Panc1 (cell line): ENCODE measurements around the gene SGCA. TPM values are rescaled to one million over a fixed set of nuclear protein-coding genes. Genes with fewer than 3 reads are reported as not detected.

Experiments
- ATAC-seq: fragments of 200-7000 bp; cut with Tn5 transposase; 2 replicates; pipeline ENCODE4 v1.9.1; 2020; ENCODE audit warnings: mild to moderate bottlenecking, moderate library complexity
- BruUV-seq: library from RNA; stranded (reverse); fragments of 400-500 nt; replicated peaks from 2 replicates; lab custom pipeline; 2021; lab: Mats Ljungman, UMichigan
- CTCF ChIA-PET: fragments of 300-600 bp; sonication (Branson Sonifier 250); formaldehyde crosslinking; loops from one replicate; lab custom pipeline; 2022; ENCODE audit warnings: antibody characterized with exemption; lab: Charles Lee
- POLR2A ChIA-PET: fragments of 300-600 bp; sonication (Branson Sonifier 250); formaldehyde crosslinking; loops from one replicate; lab custom pipeline; 2022; ENCODE audit warnings: antibody characterized with exemption; lab: Charles Lee
- DNase-seq: peaks from one replicate; pipeline ENCODE4 v3.0.0-alpha.2; 2010; ENCODE audit warnings: low read depth, low spot score
- H3K27ac ChIP-seq: 2 replicates; pipeline ENCODE4 v1.5.1; 2011; ENCODE audit warnings: mild to moderate bottlenecking, low read length, inconsistent platforms
- H3K27me3 ChIP-seq: fragments of 200-500 bp; sonication (Bioruptor generic); 2 replicates; pipeline ENCODE4 v1.6.0; 2014; ENCODE audit warnings: low read length, inconsistent platforms; ENCODE audit not compliant: control insufficient read depth, insufficient read depth
- H3K36me3 ChIP-seq: fragments of 200-500 bp; sonication (Bioruptor generic); 2 replicates; pipeline ENCODE4 v1.5.1; 2014; ENCODE audit warnings: inconsistent platforms, mild to moderate bottlenecking, low read length, moderate library complexity; ENCODE audit not compliant: control insufficient read depth, insufficient read depth
- H3K4me1 ChIP-seq: 2 replicates; pipeline ENCODE4 v1.5.1; 2011; ENCODE audit warnings: inconsistent platforms, mild to moderate bottlenecking, low read length, moderate library complexity; ENCODE audit not compliant: control insufficient read depth, insufficient read depth
- H3K4me3 ChIP-seq, 2 experiments: 2 replicates each; pipeline ENCODE4 v1.5.1; 2011 to 2012; ENCODE audit warnings: low read depth in 2 of 2, low read length in 2 of 2, mild to moderate bottlenecking in 2 of 2, inconsistent platforms in 1 of 2, moderate library complexity in 1 of 2
- H3K9me3 ChIP-seq: fragments of 200-500 bp; sonication (Bioruptor generic); 2 replicates; pipeline ENCODE4 v1.5.1; 2014; ENCODE audit warnings: low read depth, mild to moderate bottlenecking, inconsistent platforms, low read length, moderate library complexity; ENCODE audit not compliant: control insufficient read depth, insufficient read depth
- CTCF ChIP-seq: fragments of 450-650 bp; IDR thresholded peaks from 2 replicates; pipeline ENCODE4 v1.5.1; 2017; ENCODE audit warnings: mild to moderate bottlenecking
- POLR2AphosphoS5 ChIP-seq: IDR thresholded peaks from 2 replicates; pipeline ENCODE4 v1.6.1; 2012; ENCODE audit warnings: mild to moderate bottlenecking, low read depth, low read length, moderate library complexity
- REST ChIP-seq, 2 experiments: IDR thresholded peaks; 2 replicates each; pipeline ENCODE4 v1.6.1; 2011 to 2012; ENCODE audit warnings: low read depth in 2 of 2, control low read depth in 1 of 2, low read length in 1 of 2, mild to moderate bottlenecking in 1 of 2, moderate library complexity in 1 of 2; ENCODE audit not compliant: insufficient read depth in 1 of 2
- SIN3A ChIP-seq: IDR thresholded peaks from 2 replicates; pipeline ENCODE4 v1.6.1; 2012; ENCODE audit warnings: low read depth, mild to moderate bottlenecking, low read length, moderate library complexity, borderline replicate concordance; ENCODE audit not compliant: insufficient read depth
- TCF7L2 ChIP-seq: IDR thresholded peaks from 2 replicates; pipeline ENCODE4 v1.6.1; 2011; ENCODE audit warnings: mild to moderate bottlenecking, low read depth, low read length, inconsistent platforms
- in situ Hi-C: cut with HindIII; loops from 2 replicates; pipeline ENCODE4 v1.10.0; 2016; ENCODE audit warnings: low sequenced_read_pairs, low pct_unique_long_range_greater_than_20kb
- intact Hi-C: fragments of 100-400 bp; cut with micrococcal nuclease; formaldehyde crosslinking; loops from one replicate; pipeline ENCODE4 v1.10.0; 2022; ENCODE audit not compliant: unreplicated experiment
- total RNA-seq: library from RNA; stranded (reverse); gene quantifications from one replicate; pipeline ENCODE4 v1.2.1, GENCODE V29; 2021; ENCODE audit not compliant: unreplicated experiment

Gene SGCA
- total RNA-seq, 1 experiment from 2014 or later: not detected

GRCh38 chr17:50129353-50129727 lies 36.5 kb upstream of the SGCA start:
- TF ChIP-seq POLR2AphosphoS5: no peak
- TF ChIP-seq TCF7L2: no peak
- no peak for TF ChIP-seq REST (IDR thresholded peaks at IDR 0.05; ENCODE audit: insufficient read depth in 1 of 2, low read depth in 2 of 2, low read length in 1 of 2)
- no peak for TF ChIP-seq CTCF
- no peak for TF ChIP-seq SIN3A
- H3K27ac ChIP-seq: no peak overlapping the region
- peak; percentile 9 for ATAC-seq
- no TSS peak for BruUV-seq
- in situ Hi-C loops (no loop called here), intact Hi-C loops (no loop called here)
- CTCF ChIA-PET: interaction anchor here (1.5 kb wide), 1 partner anchor 35 kb away, joined by 9 read pairs; no protein-coding TSS in a partner anchor
- H3K9me3 ChIP-seq: no peaks in the 10 kb centered on the region
- no peaks in the 10 kb centered on the region for H3K36me3 ChIP-seq
- POLR2A ChIA-PET: no interaction called here
- H3K4me1 ChIP-seq: peaks cover 23% of the 10 kb centered on the region
- H3K4me3 ChIP-seq: peak overlapping the region; percentile 45
- no peak for DNase-seq
- no peaks in the 10 kb centered on the region for H3K27me3 ChIP-seq

- ATAC-seq: peak; percentile 48
- H3K4me1 ChIP-seq: peaks cover 26% of the 10 kb centered on the region
- H3K27ac ChIP-seq: no peak within 1 kb of the TSS
- TF ChIP-seq SIN3A: 0 out of 2 replicates have a peak, but pooled peaks have one; percentile 22
- no peak for TF ChIP-seq REST (IDR thresholded peaks at IDR 0.05; ENCODE audit: insufficient read depth in 1 of 2, low read depth in 2 of 2, low read length in 1 of 2)
- no peak for TF ChIP-seq POLR2AphosphoS5
- CTCF ChIA-PET: interaction anchor here (1.5 kb wide), 1 partner anchor 36 kb away, joined by 9 read pairs; no protein-coding TSS in a partner anchor
- H3K27me3 ChIP-seq: no peaks in the 10 kb centered on the region
- in situ Hi-C loops (no loop called here), intact Hi-C loops (no loop called here)
- POLR2A ChIA-PET: no interaction called here
- no peaks in the 10 kb centered on the region; the same call in 1 of the 2 replicates for H3K36me3 ChIP-seq
- peak within 1 kb of the TSS; percentile 45 to 56 for H3K4me3 ChIP-seq
- no TSS peak for BruUV-seq
- DNase-seq: no peak
- no peaks in the 10 kb centered on the region for H3K9me3 ChIP-seq
Measured at GRCh38 chr17:50129728-50130558, 35.9 kb upstream of the SGCA start, which contains the start of gene SAMD14. Gene SAMD14 (minus strand): TSS chr17:50130160. CDS start chr17:50124959, 5,201 bp downstream.
